ENCODE results near the gene CERS3. TPM values are rescaled to one million over a fixed set of nuclear protein-coding genes. Genes with fewer than 3 reads are reported as not detected.

Gene CERS3
- total and polyA plus RNA-seq, 4 donors, result not detected

GRCh38 chr15:100384108-100384410 lies 144.7 kb downstream of the CERS3 start:
- DNase-seq (ENCODE audit: low spot score), result no peak
- no peaks in the 10 kb centered on the region for H3K27me3 ChIP-seq (ENCODE audit: control insufficient read depth in 4 of 4, insufficient read depth in 4 of 4, low read length in 3 of 4)
- H3K27ac ChIP-seq (ENCODE audit: low read depth in 1 of 2, low read length in 2 of 2), result no peak overlapping the region
- TF ChIP-seq, protein P1, sequence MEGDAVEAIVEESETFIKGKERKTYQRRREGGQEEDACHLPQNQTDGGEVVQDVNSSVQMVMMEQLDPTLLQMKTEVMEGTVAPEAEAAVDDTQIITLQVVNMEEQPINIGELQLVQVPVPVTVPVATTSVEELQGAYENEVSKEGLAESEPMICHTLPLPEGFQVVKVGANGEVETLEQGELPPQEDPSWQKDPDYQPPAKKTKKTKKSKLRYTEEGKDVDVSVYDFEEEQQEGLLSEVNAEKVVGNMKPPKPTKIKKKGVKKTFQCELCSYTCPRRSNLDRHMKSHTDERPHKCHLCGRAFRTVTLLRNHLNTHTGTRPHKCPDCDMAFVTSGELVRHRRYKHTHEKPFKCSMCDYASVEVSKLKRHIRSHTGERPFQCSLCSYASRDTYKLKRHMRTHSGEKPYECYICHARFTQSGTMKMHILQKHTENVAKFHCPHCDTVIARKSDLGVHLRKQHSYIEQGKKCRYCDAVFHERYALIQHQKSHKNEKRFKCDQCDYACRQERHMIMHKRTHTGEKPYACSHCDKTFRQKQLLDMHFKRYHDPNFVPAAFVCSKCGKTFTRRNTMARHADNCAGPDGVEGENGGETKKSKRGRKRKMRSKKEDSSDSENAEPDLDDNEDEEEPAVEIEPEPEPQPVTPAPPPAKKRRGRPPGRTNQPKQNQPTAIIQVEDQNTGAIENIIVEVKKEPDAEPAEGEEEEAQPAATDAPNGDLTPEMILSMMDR (IDR thresholded peaks at IDR 0.05; ENCODE audit: low read depth, low read length, missing input control), result no peak
- TF ChIP-seq JUND (IDR thresholded peaks at IDR 0.05) (no peak), HNF4G (IDR thresholded peaks at IDR 0.05) (no peak), ZBTB33 (IDR thresholded peaks at IDR 0.05) (no peak), MAX (IDR thresholded peaks at IDR 0.05) (no peak), TAF1 (conservative IDR thresholded peaks at IDR 0.05) (no peak), EGR1 (IDR thresholded peaks at IDR 0.05; ENCODE audit: low read depth in 2 of 2) (no peak), FOXA1 (IDR thresholded peaks at IDR 0.05) (no peak)
- TF ChIP-seq, protein P2, sequence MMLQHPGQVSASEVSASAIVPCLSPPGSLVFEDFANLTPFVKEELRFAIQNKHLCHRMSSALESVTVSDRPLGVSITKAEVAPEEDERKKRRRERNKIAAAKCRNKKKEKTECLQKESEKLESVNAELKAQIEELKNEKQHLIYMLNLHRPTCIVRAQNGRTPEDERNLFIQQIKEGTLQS (IDR thresholded peaks at IDR 0.05), result no peak
- peaks cover 0 to 6% (median 2%) of the 10 kb centered on the region in 4 donors for H3K4me1 ChIP-seq (ENCODE audit: control insufficient read depth in 4 of 4, insufficient read depth in 4 of 4, low read length in 3 of 4)
- H3K36me3 ChIP-seq (ENCODE audit: control insufficient read depth in 4 of 4, insufficient read depth in 3 of 4, low read depth in 1 of 4, low read length in 3 of 4), result no peaks in the 10 kb centered on the region
- H3K4me3 ChIP-seq (ENCODE audit: low read depth in 1 of 3, low read length in 3 of 3), result no peak overlapping the region
- WGBS, result 69% methylated on average over 10 of the region's 10 CpGs
- no peak overlapping the region for H3K9ac ChIP-seq (ENCODE audit: low read depth in 1 of 2, low read length in 2 of 2)
- H3K9me3 ChIP-seq (ENCODE audit: control insufficient read depth in 4 of 4, low read length in 3 of 4), result peaks cover 0 to 5% (median 3%) of the 10 kb centered on the region in 4 donors

- Histone ChIP-seq H3K9me3 (ENCODE audit: control insufficient read depth in 4 of 4, low read length in 3 of 4) (peaks cover 0 to 5% (median 3%) of the 10 kb centered on the region in 4 donors), H3K27ac (ENCODE audit: low read depth in 1 of 2, low read length in 2 of 2) (peak overlapping the region in 1 of 2 donors; percentile 17), H3K27me3 (ENCODE audit: control insufficient read depth in 4 of 4, insufficient read depth in 4 of 4, low read length in 3 of 4) (no peaks in the 10 kb centered on the region), H3K36me3 (ENCODE audit: control insufficient read depth in 4 of 4, insufficient read depth in 3 of 4, low read depth in 1 of 4, low read length in 3 of 4) (no peaks in the 10 kb centered on the region), H3K9ac (ENCODE audit: low read depth in 1 of 2, low read length in 2 of 2) (no peak overlapping the region), H3K4me1 (ENCODE audit: control insufficient read depth in 4 of 4, insufficient read depth in 4 of 4, low read length in 3 of 4) (peaks cover 0 to 6% (median 2%) of the 10 kb centered on the region in 4 donors), H3K4me3 (ENCODE audit: low read depth in 1 of 3, low read length in 3 of 3) (no peak overlapping the region)
- no peak for DNase-seq (ENCODE audit: low spot score)
- WGBS, result 15% methylated on average over 3 of the region's 3 CpGs
- TF ChIP-seq FOXA2 (IDR thresholded peaks at IDR 0.05) (no peak), HNF4A (conservative IDR thresholded peaks at IDR 0.05) (peak in 1 of 2 donors; percentile 23), RAD21 (IDR thresholded peaks at IDR 0.05) (peak; percentile 97)
- TF ChIP-seq, protein P1 (IDR thresholded peaks at IDR 0.05; ENCODE audit: low read depth, low read length, missing input control), result peak; percentile 66
Observed at GRCh38 chr15:100383302-100384107, 145.2 kb downstream of the CERS3 start.

All from liver (tissue), 9 donors.